IPS-11a (cell line): Measurements from ENCODE around the gene TM9SF4.
"Not testable (repeated sequence)": the region's sequence is repeated elsewhere in the genome, so short reads cannot be mapped to it uniquely, and the experiment has no call there.

Experiments used
- H3K4me3 ChIP-seq: one replicate; pipeline ENCODE4 v1.5.1; 2013; ENCODE audit warnings: low read depth, low read length, control low read depth

Gene TM9SF4

GRCh38 chr20:32188376-32189122, 79.0 kb downstream of the TM9SF4 start:
- H3K4me3 ChIP-seq = no peak overlapping the region

GRCh38 chr20:32189123-32189410, 79.6 kb downstream of the TM9SF4 start:
- no peak overlapping the region for H3K4me3 ChIP-seq

GRCh38 chr20:32189691-32190615, 80.4 kb downstream of the TM9SF4 start:
- peak overlapping the region; percentile 62 for H3K4me3 ChIP-seq

GRCh38 chr20:32190616-32191415, 81.3 kb downstream of the TM9SF4 start:
- peak overlapping the region; percentile 62 for H3K4me3 ChIP-seq

- H3K4me3 ChIP-seq = no peak overlapping the region
Measured at GRCh38 chr20:32191422-32191821, 81.9 kb downstream of the TM9SF4 start.

GRCh38 chr20:32191873-32192272, 82.4 kb downstream of the TM9SF4 start:
- H3K4me3 ChIP-seq = no peak overlapping the region

GRCh38 chr20:32192698-32193097, 83.2 kb downstream of the TM9SF4 start:
- H3K4me3 ChIP-seq = no peak overlapping the region

GRCh38 chr20:32193336-32193735, 83.8 kb downstream of the TM9SF4 start:
- H3K4me3 ChIP-seq = not testable (repeated sequence)

- H3K4me3 ChIP-seq = no peak overlapping the region
Measured at GRCh38 chr20:32193996-32194395, 84.5 kb downstream of the TM9SF4 start.

- H3K4me3 ChIP-seq = no peak overlapping the region
Measured at GRCh38 chr20:32195581-32195980, 86.1 kb downstream of the TM9SF4 start.

- H3K4me3 ChIP-seq = not testable (repeated sequence)
Measured at GRCh38 chr20:32196613-32197012, 87.1 kb downstream of the TM9SF4 start.

GRCh38 chr20:32197136-32197535, 87.6 kb downstream of the TM9SF4 start:
- H3K4me3 ChIP-seq = not testable (repeated sequence)

- no peak overlapping the region for H3K4me3 ChIP-seq
Measured at GRCh38 chr20:32199006-32199405, 89.5 kb downstream of the TM9SF4 start.

- H3K4me3 ChIP-seq = no peak overlapping the region
Measured at GRCh38 chr20:32201296-32201976, 91.9 kb downstream of the TM9SF4 start.

- H3K4me3 ChIP-seq = no peak overlapping the region
Measured at GRCh38 chr20:32201977-32202363, 92.5 kb downstream of the TM9SF4 start.

- H3K4me3 ChIP-seq = no peak overlapping the region
Measured at GRCh38 chr20:32203356-32204204, 94.1 kb downstream of the TM9SF4 start.

GRCh38 chr20:32204205-32205109, 94.9 kb downstream of the TM9SF4 start:
- H3K4me3 ChIP-seq = no peak overlapping the region

GRCh38 chr20:32205110-32205842, 95.8 kb downstream of the TM9SF4 start:
- H3K4me3 ChIP-seq = no peak overlapping the region
